ENCODE results near the gene PARS2.

DNA sequence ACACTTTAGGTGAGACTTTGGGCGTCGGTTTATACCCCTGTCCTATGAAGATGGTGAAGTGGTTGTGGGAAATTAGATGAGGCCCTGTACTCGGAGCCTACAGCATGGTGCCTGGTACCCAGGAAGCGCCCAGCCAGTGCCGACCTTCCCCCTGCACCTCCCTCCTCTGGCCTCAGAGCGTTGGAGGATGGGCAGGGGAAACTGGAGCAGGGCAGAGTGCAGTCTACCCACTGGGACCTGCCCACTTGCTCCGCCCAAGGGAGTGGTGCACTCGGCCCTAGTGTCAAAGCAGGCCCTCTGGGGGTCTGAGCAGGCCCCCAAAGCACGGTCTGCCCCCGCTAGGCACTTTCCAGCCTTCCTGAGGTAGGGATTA, 49.8 kb upstream of the PARS2 start:
- no peak for TF ChIP-seq JUNB (IDR thresholded peaks at IDR 0.05; ENCODE audit: unreplicated experiment)
- TF ChIP-seq, protein P1, sequence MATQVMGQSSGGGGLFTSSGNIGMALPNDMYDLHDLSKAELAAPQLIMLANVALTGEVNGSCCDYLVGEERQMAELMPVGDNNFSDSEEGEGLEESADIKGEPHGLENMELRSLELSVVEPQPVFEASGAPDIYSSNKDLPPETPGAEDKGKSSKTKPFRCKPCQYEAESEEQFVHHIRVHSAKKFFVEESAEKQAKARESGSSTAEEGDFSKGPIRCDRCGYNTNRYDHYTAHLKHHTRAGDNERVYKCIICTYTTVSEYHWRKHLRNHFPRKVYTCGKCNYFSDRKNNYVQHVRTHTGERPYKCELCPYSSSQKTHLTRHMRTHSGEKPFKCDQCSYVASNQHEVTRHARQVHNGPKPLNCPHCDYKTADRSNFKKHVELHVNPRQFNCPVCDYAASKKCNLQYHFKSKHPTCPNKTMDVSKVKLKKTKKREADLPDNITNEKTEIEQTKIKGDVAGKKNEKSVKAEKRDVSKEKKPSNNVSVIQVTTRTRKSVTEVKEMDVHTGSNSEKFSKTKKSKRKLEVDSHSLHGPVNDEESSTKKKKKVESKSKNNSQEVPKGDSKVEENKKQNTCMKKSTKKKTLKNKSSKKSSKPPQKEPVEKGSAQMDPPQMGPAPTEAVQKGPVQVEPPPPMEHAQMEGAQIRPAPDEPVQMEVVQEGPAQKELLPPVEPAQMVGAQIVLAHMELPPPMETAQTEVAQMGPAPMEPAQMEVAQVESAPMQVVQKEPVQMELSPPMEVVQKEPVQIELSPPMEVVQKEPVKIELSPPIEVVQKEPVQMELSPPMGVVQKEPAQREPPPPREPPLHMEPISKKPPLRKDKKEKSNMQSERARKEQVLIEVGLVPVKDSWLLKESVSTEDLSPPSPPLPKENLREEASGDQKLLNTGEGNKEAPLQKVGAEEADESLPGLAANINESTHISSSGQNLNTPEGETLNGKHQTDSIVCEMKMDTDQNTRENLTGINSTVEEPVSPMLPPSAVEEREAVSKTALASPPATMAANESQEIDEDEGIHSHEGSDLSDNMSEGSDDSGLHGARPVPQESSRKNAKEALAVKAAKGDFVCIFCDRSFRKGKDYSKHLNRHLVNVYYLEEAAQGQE (IDR thresholded peaks at IDR 0.05; ENCODE audit: unreplicated experiment) = no peak
- no peak for TF ChIP-seq EZH2 (IDR thresholded peaks at IDR 0.05; ENCODE audit: low read depth, unreplicated experiment)
- TF ChIP-seq, protein P2, sequence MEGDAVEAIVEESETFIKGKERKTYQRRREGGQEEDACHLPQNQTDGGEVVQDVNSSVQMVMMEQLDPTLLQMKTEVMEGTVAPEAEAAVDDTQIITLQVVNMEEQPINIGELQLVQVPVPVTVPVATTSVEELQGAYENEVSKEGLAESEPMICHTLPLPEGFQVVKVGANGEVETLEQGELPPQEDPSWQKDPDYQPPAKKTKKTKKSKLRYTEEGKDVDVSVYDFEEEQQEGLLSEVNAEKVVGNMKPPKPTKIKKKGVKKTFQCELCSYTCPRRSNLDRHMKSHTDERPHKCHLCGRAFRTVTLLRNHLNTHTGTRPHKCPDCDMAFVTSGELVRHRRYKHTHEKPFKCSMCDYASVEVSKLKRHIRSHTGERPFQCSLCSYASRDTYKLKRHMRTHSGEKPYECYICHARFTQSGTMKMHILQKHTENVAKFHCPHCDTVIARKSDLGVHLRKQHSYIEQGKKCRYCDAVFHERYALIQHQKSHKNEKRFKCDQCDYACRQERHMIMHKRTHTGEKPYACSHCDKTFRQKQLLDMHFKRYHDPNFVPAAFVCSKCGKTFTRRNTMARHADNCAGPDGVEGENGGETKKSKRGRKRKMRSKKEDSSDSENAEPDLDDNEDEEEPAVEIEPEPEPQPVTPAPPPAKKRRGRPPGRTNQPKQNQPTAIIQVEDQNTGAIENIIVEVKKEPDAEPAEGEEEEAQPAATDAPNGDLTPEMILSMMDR (conservative IDR thresholded peaks at IDR 0.05; ENCODE audit: low read depth in 2 of 2) = no peak
- TF ChIP-seq, protein P3, sequence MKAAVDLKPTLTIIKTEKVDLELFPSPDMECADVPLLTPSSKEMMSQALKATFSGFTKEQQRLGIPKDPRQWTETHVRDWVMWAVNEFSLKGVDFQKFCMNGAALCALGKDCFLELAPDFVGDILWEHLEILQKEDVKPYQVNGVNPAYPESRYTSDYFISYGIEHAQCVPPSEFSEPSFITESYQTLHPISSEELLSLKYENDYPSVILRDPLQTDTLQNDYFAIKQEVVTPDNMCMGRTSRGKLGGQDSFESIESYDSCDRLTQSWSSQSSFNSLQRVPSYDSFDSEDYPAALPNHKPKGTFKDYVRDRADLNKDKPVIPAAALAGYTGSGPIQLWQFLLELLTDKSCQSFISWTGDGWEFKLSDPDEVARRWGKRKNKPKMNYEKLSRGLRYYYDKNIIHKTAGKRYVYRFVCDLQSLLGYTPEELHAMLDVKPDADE (IDR thresholded peaks at IDR 0.05) = no peak
- TF ChIP-seq EZH2phosphoT487 (IDR thresholded peaks at IDR 0.05; ENCODE audit: unreplicated experiment) = no peak
- TF ChIP-seq POLR2AphosphoS5 (IDR thresholded peaks at IDR 0.05; ENCODE audit: low read depth) = no peak
- TF ChIP-seq ZNF331 (CRISPR knock-in tag; IDR thresholded peaks at IDR 0.05; ENCODE audit: low read depth) = no peak

Measured in GM23338 (cell line).